PC-3 (cell line): ENCODE results near the gene DNAH9.

Experiments used
- EZH2 ChIP-seq: fragments of 300-600 bp; sonication (generic); IDR thresholded peaks from one replicate; pipeline ENCODE4 v1.6.1; 2017; ENCODE audit warnings: antibody characterized with exemption, mild to moderate bottlenecking, low read length; ENCODE audit not compliant: unreplicated experiment
- EZH2phosphoT487 ChIP-seq: fragments of 300-600 bp; sonication (generic); IDR thresholded peaks from 2 replicates; pipeline ENCODE4 v1.6.1; 2018; ENCODE audit warnings: mild to moderate bottlenecking, antibody characterized with exemption, low read length, borderline replicate concordance
- TF ChIP-seq, protein P1 (sequence below): fragments of 300-600 bp; sonication (generic); conservative IDR thresholded peaks from 2 replicates; pipeline ENCODE4 v1.5.1; 2017; ENCODE audit warnings: antibody characterized with exemption, low read depth, mild to moderate bottlenecking, low read length

DNA sequence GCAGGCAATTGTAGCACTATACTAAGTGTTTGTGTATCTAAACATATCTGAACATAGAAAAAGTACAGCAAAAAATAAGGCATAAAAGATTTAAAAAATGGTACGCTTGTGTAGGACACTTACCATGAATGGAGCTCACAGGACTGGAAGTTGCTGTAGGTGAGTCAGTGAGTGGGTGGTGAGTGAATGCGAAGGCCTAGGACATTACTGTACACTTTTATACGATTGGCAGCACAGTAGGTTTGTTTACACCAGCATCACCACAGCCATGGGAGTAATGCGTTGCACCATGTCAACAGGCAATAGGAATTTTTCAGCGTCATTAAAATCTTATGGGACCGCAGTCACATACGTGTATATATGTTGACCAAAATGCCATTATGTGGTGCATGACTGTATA is 45.6 kb downstream of the DNAH9 start:
- TF ChIP-seq, protein P1, sequence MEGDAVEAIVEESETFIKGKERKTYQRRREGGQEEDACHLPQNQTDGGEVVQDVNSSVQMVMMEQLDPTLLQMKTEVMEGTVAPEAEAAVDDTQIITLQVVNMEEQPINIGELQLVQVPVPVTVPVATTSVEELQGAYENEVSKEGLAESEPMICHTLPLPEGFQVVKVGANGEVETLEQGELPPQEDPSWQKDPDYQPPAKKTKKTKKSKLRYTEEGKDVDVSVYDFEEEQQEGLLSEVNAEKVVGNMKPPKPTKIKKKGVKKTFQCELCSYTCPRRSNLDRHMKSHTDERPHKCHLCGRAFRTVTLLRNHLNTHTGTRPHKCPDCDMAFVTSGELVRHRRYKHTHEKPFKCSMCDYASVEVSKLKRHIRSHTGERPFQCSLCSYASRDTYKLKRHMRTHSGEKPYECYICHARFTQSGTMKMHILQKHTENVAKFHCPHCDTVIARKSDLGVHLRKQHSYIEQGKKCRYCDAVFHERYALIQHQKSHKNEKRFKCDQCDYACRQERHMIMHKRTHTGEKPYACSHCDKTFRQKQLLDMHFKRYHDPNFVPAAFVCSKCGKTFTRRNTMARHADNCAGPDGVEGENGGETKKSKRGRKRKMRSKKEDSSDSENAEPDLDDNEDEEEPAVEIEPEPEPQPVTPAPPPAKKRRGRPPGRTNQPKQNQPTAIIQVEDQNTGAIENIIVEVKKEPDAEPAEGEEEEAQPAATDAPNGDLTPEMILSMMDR = no peak
- TF ChIP-seq EZH2 = no peak
- TF ChIP-seq EZH2phosphoT487 = no peak
